Body of pancreas (tissue), 4 donors: Measurements from ENCODE around the gene PGAP3.

Experiments
- POLR2A ChIP-seq, 3 donors: fragments of 450-650 bp; IDR thresholded peaks; one replicate each; pipeline ENCODE4 v1.6.1; 2016; ENCODE audit warnings: antibody characterized with exemption in 3 of 3, mild to moderate bottlenecking in 2 of 3
- TF ChIP-seq, protein P1 (sequence below), 7 experiments: fragments of 450-650 bp in 4 of 7; fragments of 200-600 bp in 3 of 7; sonication (generic) in 3 of 7; IDR thresholded peaks; one replicate each; pipeline ENCODE4 v1.5.1; 2016 to 2019; ENCODE audit warnings: antibody characterized with exemption in 7 of 7

DNA sequence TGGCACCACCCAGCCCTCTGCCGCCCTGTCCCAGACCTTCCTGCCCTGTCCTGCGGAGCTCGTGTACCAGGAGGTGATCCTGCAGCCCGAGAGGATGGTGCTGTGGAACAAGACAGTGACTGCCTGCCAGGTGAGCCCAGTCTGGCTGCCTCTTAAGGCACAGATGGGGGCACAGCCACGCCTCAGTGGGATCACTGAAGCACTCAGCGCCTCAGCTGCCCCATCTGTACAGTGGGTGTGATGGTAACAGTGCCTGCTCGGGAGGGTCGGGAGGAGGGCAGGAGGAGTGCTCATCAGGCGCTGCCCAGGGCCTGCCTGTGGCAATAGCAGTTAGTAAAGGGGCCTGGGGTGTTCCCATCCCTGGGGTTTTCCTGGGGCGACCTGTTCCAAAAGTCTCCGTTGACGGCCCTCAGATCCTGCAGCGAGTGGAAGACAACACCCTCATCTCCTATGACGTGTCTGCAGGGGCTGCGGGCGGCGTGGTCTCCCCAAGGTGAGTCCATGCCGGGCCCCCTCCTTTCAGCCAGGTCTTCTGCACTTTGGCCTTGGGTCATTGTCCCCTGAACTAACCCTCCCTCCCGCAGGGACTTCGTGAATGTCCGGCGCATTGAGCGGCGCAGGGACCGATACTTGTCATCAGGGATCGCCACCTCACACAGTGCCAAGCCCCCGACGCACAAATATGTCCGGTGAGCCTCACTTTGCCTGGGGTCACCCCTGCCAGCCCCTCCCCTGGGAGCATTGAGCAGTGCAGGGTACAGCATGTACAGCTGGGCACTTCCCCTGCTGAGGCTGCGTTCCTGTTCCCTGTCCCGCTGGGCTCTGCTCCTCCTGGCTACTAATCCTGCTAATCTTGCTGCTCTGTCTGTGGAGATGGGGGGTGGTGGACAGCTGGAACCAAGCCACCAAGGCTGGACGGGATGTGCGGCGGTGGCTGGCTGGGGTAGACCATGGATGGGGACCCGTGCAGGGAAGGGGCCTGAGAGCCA lies 27.2 kb downstream of the PGAP3 start:
- TF ChIP-seq, protein P1, sequence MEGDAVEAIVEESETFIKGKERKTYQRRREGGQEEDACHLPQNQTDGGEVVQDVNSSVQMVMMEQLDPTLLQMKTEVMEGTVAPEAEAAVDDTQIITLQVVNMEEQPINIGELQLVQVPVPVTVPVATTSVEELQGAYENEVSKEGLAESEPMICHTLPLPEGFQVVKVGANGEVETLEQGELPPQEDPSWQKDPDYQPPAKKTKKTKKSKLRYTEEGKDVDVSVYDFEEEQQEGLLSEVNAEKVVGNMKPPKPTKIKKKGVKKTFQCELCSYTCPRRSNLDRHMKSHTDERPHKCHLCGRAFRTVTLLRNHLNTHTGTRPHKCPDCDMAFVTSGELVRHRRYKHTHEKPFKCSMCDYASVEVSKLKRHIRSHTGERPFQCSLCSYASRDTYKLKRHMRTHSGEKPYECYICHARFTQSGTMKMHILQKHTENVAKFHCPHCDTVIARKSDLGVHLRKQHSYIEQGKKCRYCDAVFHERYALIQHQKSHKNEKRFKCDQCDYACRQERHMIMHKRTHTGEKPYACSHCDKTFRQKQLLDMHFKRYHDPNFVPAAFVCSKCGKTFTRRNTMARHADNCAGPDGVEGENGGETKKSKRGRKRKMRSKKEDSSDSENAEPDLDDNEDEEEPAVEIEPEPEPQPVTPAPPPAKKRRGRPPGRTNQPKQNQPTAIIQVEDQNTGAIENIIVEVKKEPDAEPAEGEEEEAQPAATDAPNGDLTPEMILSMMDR (IDR thresholded peaks at IDR 0.05): no peak
- TF ChIP-seq POLR2A (IDR thresholded peaks at IDR 0.05): no peak
